H1 (cell line): ENCODE data around the gene ABI2. TPM values are rescaled to one million over a fixed set of nuclear protein-coding genes. Genes with fewer than 3 reads are reported as not detected.

Source experiments
- CTCF ChIA-PET: fragments of 300-600 bp; sonication (Branson Sonifier 250); formaldehyde crosslinking; loops from one replicate; lab custom pipeline; 2021; ENCODE audit not compliant: partially characterized antibody; lab: Charles Lee
- POLR2A ChIA-PET: fragments of 300-600 bp; sonication (Branson Sonifier 250); formaldehyde crosslinking; loops from one replicate; lab custom pipeline; 2021; ENCODE audit warnings: inconsistent platforms; ENCODE audit not compliant: partially characterized antibody; lab: Charles Lee
- DNase-seq, 2 experiments: peaks; one replicate each; pipeline versions ENCODE4 v3.0.0 to v3.0.0-alpha.2; 2010 to 2022; ENCODE audit warnings: low spot score in 2 of 2, low read depth in 1 of 2, mixed read lengths in 1 of 2
- FAIRE-seq: peaks from 2 replicates; lab custom pipeline; 2011; peaks lifted over from hg19 to GRCh38; lab: Jason Lieb, UNC
- H2AFZ ChIP-seq: 2 replicates; pipeline ENCODE4 v1.8.1; 2012; ENCODE audit warnings: low read length, inconsistent platforms
- H2AK5ac ChIP-seq: 2 replicates; pipeline ENCODE4 v1.6.1; 2013; ENCODE audit warnings: low read depth, low read length
- H2BK120ac ChIP-seq: replicated peaks from 2 replicates; pipeline ENCODE3; 2013; ENCODE audit warnings: low read depth, low read length, inconsistent platforms
- H2BK12ac ChIP-seq: 2 replicates; pipeline ENCODE4 v1.6.1; 2013; ENCODE audit warnings: low read depth, low read length
- H2BK15ac ChIP-seq: 2 replicates; pipeline ENCODE4 v1.6.1; 2013; ENCODE audit warnings: low read length
- H2BK20ac ChIP-seq: 2 replicates; pipeline ENCODE4 v1.6.1; 2013; ENCODE audit warnings: low read length
- H2BK5ac ChIP-seq: 2 replicates; pipeline ENCODE4 v1.6.1; 2013; ENCODE audit warnings: low read depth, low read length
- H3K14ac ChIP-seq: 2 replicates; pipeline ENCODE4 v1.6.1; 2013; ENCODE audit warnings: inconsistent platforms; ENCODE audit not compliant: insufficient read length
- H3K18ac ChIP-seq: 2 replicates; pipeline ENCODE4 v1.6.1; 2013; ENCODE audit warnings: low read length; ENCODE audit errors: extremely low read depth
- H3K23ac ChIP-seq: 2 replicates; pipeline ENCODE4 v1.6.1; 2013; ENCODE audit warnings: inconsistent platforms; ENCODE audit not compliant: insufficient read length
- H3K23me2 ChIP-seq: 2 replicates; pipeline ENCODE4 v1.6.1; 2013; ENCODE audit warnings: low read depth, low read length
- H3K27ac ChIP-seq: 2 replicates; pipeline ENCODE4 v1.6.1; 2011; ENCODE audit warnings: low read depth, low read length, inconsistent platforms
- H3K27me3 ChIP-seq, 4 experiments: replicated peaks in 1 of 4; 1 replicate in 1 of 4; 2 replicates in 3 of 4; pipeline versions ENCODE4 v1.6.1 to v1.8.1; 2011 to 2013; ENCODE audit warnings: low read length in 3 of 4, mild to moderate bottlenecking in 3 of 4, inconsistent platforms in 2 of 4, mixed read lengths in 2 of 4, moderate library complexity in 1 of 4; ENCODE audit not compliant: control insufficient read depth in 3 of 4, insufficient read depth in 3 of 4; ENCODE audit errors: extremely low read depth in 1 of 4
- H3K36me3 ChIP-seq, 4 experiments: 2 replicates each; pipeline versions ENCODE4 v1.6.1 to v1.8.1; 2011 to 2013; ENCODE audit warnings: mild to moderate bottlenecking in 4 of 4, low read length in 3 of 4, moderate library complexity in 2 of 4, control low read depth in 1 of 4, inconsistent platforms in 1 of 4; ENCODE audit not compliant: insufficient read depth in 4 of 4, control insufficient read depth in 2 of 4
- H3K4ac ChIP-seq: replicated peaks from 2 replicates; pipeline ENCODE3; 2013; ENCODE audit warnings: low read length, low read depth, mixed read lengths, inconsistent platforms; ENCODE audit not compliant: insufficient read length
- H3K4me1 ChIP-seq, 4 experiments: replicated peaks in 1 of 4; 1 replicate in 1 of 4; 2 replicates in 3 of 4; pipeline versions ENCODE4 v1.6.1 to v1.8.1; 2011 to 2013; ENCODE audit warnings: low read length in 3 of 4, inconsistent platforms in 2 of 4, mixed read lengths in 1 of 4; ENCODE audit not compliant: insufficient read depth in 4 of 4, control insufficient read depth in 3 of 4
- H3K4me2 ChIP-seq, 2 experiments: 2 replicates each; pipeline versions ENCODE4 v1.6.1 to v1.8.1; 2011 to 2013; ENCODE audit warnings: low read depth in 2 of 2, low read length in 2 of 2, control low read depth in 1 of 2, inconsistent platforms in 1 of 2, mild to moderate bottlenecking in 1 of 2; ENCODE audit not compliant: insufficient read depth in 1 of 2
- H3K4me3 ChIP-seq, 4 experiments: fragments of 200-600, 300-600 bp in 1 of 4; sonication (generic), shearing (Covaris generic), sonication (Bioruptor Twin) in 1 of 4; 2 replicates each; pipeline versions ENCODE4 v1.5.1 to v1.8.1; 2011 to 2016; ENCODE audit warnings: low read length in 4 of 4, low read depth in 3 of 4, control low read depth in 2 of 4, inconsistent platforms in 2 of 4, mild to moderate bottlenecking in 2 of 4, mixed read lengths in 1 of 4, moderate library complexity in 1 of 4; ENCODE audit not compliant: insufficient read depth in 2 of 4; ENCODE audit errors: extremely low read depth in 1 of 4
- H3K56ac ChIP-seq: replicated peaks from 2 replicates; pipeline ENCODE3; 2013; ENCODE audit warnings: low read depth, mild to moderate bottlenecking, mixed read lengths, low read length, inconsistent platforms; ENCODE audit not compliant: insufficient read length
- H3K79me1 ChIP-seq: 2 replicates; pipeline ENCODE4 v1.6.1; 2013; ENCODE audit warnings: low read depth, low read length, control low read depth
- H3K79me2 ChIP-seq, 2 experiments: 2 replicates each; pipeline versions ENCODE4 v1.6.1 to v1.8.1; 2012 to 2013; ENCODE audit warnings: low read length in 2 of 2, mild to moderate bottlenecking in 2 of 2, inconsistent platforms in 1 of 2; ENCODE audit not compliant: insufficient read depth in 2 of 2, control insufficient read depth in 1 of 2
- H3K9ac ChIP-seq, 4 experiments: replicated peaks in 1 of 4; 1 replicate in 1 of 4; 2 replicates in 3 of 4; pipeline versions ENCODE4 v1.6.1 to v1.8.1; 2011 to 2013; ENCODE audit warnings: low read depth in 3 of 4, low read length in 3 of 4, control low read depth in 2 of 4, mild to moderate bottlenecking in 2 of 4, moderate library complexity in 2 of 4, inconsistent platforms in 1 of 4; ENCODE audit errors: extremely low read depth in 1 of 4
- H3K9me3 ChIP-seq, 2 experiments: 2 replicates each; pipeline versions ENCODE4 v1.6.1 to v1.8.1; 2012 to 2013; ENCODE audit warnings: mild to moderate bottlenecking in 2 of 2, moderate library complexity in 2 of 2, control low read depth in 1 of 2, inconsistent platforms in 1 of 2, low read depth in 1 of 2, low read length in 1 of 2, mixed read lengths in 1 of 2; ENCODE audit not compliant: insufficient read depth in 2 of 2
- H4K20me1 ChIP-seq, 2 experiments: replicated peaks in 1 of 2; 2 replicates each; pipeline versions ENCODE3 to v1.8.1; 2011 to 2013; ENCODE audit warnings: inconsistent platforms in 2 of 2, low read length in 2 of 2, mild to moderate bottlenecking in 1 of 2; ENCODE audit not compliant: insufficient read depth in 2 of 2, control insufficient read depth in 1 of 2
- H4K5ac ChIP-seq: 2 replicates; pipeline ENCODE4 v1.6.1; 2013; ENCODE audit warnings: low read length, low read depth, mixed read lengths, inconsistent platforms; ENCODE audit not compliant: insufficient read length
- H4K8ac ChIP-seq: 2 replicates; pipeline ENCODE4 v1.8.0; 2013; ENCODE audit warnings: mild to moderate bottlenecking, moderate library complexity, low read length, inconsistent platforms; ENCODE audit not compliant: insufficient read depth; ENCODE audit errors: extremely low read depth
- H4K91ac ChIP-seq: replicated peaks from 2 replicates; pipeline ENCODE3; 2013; ENCODE audit warnings: low read length, mixed read lengths, inconsistent platforms; ENCODE audit not compliant: insufficient read length
- CHD2 ChIP-seq: IDR thresholded peaks from 2 replicates; pipeline ENCODE4 v1.6.1; 2012; ENCODE audit warnings: low read length, improper control_type of control experiment
- CTBP2 ChIP-seq: IDR thresholded peaks from 2 replicates; pipeline ENCODE4 v1.7.0; 2011; ENCODE audit warnings: borderline replicate concordance, mild to moderate bottlenecking, moderate library complexity, mixed read lengths, low read length; ENCODE audit not compliant: insufficient read depth, insufficient read length
- GTF2F1 ChIP-seq: IDR thresholded peaks from 2 replicates; pipeline ENCODE4 v1.6.1; 2012; ENCODE audit warnings: low read depth, low read length, improper control_type of control experiment, borderline replicate concordance
- HDAC2 ChIP-seq, 2 experiments: fragments of 300-600 bp in 1 of 2; sonication (generic) in 1 of 2; IDR thresholded peaks; 2 replicates each; pipeline ENCODE4 v1.6.1; 2011 to 2012; ENCODE audit warnings: low read depth in 2 of 2, low read length in 2 of 2, mild to moderate bottlenecking in 2 of 2, moderate library complexity in 2 of 2, borderline replicate concordance in 1 of 2, inconsistent platforms in 1 of 2
- RAD21 ChIP-seq, 2 experiments: IDR thresholded peaks in 1 of 2; conservative IDR thresholded peaks in 1 of 2; 2 replicates each; pipeline ENCODE4 v1.6.1; 2011; ENCODE audit warnings: low read depth in 2 of 2, low read length in 2 of 2, improper control_type of control experiment in 1 of 2, inconsistent platforms in 1 of 2, mild to moderate bottlenecking in 1 of 2, moderate library complexity in 1 of 2
- SP1 ChIP-seq: IDR thresholded peaks from 2 replicates; pipeline ENCODE4 v1.6.1; 2011; ENCODE audit warnings: low read depth, low read length
- TAF7 ChIP-seq: optimal IDR thresholded peaks from 2 replicates; pipeline ENCODE3; 2011; ENCODE audit warnings: low read depth, mild to moderate bottlenecking, inconsistent platforms, low read length, moderate library complexity, borderline replicate concordance
- TBP ChIP-seq: IDR thresholded peaks from 2 replicates; pipeline ENCODE4 v1.6.1; 2011; ENCODE audit warnings: low read depth, low read length, improper control_type of control experiment
- WGBS, 2 experiments: shearing (Covaris generic) in 1 of 2; methylation state at CpG; one replicate each; pipeline versions ENCODE4 v1.1.6 to v1.1.7; 2013 to 2015; ENCODE audit warnings: low lambda C conversion rate in 2 of 2, mixed read lengths in 2 of 2, inconsistent platforms in 1 of 2, low coverage in 1 of 2, missing lambda C conversion rate in 1 of 2; ENCODE audit not compliant: insufficient replicate concordance in 2 of 2, insufficient coverage in 1 of 2, insufficient read length in 1 of 2; ENCODE audit errors: extremely low coverage in 1 of 2, missing lambda C conversion rate in 1 of 2; 5-methylcytosine and 5-hydroxymethylcytosine counted together
- polyA plus RNA-seq, 7 experiments: library from polyadenylated mRNA; depleted of rRNA in 3 of 7; stranded (reverse) in 5 of 7; unstranded in 2 of 7; fragments of >200 nt in 5 of 7; fragments of 200-250 nt in 2 of 7; gene quantifications; 1 replicate in 5 of 7; 2 replicates in 1 of 7; 4 replicates in 1 of 7; pipeline versions ENCODE4 v1.2.1 to v1.2.3, GENCODE V29; 2011 to 2013; ENCODE audit warnings: missing spikeins in 2 of 7, mixed read lengths in 2 of 7
- total RNA-seq: library from RNA; stranded (reverse); fragmentation: NEBNext Ultra II Directional; extraction: Animal tissue kit (Norgen Biotek cat#: 25700); gene quantifications from 2 replicates; pipeline ENCODE4 v1.2.1, GENCODE V29; 2021

Gene ABI2
- total and polyA plus RNA-seq, 2 of the 8 experiments (the other 6 are each of a cell fraction or from before 2014, with no cell fraction given) = 62.3 to 118 TPM

DNA sequence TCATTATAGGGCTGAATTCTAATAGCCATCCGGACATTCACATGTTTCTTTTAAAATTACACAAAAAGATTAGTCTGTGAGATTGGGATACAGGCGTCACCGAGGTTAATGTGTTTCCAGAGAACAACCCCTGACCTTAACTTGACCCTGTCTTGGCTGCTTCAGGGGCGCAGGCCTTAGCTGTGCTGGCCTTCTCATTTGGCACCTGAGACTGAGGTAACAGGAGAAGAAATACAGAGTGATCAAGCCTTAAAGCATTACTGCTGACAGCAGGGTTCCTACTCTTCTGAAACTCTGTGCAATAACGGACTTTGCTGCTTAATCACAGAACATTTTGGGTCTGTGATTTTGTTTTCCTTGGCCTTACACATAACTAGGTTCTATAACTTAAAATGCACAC lies 114.3 kb downstream of the ABI2 start:
- Histone ChIP-seq H3K56ac (no peak overlapping the region), H2BK15ac (no peak overlapping the region), H4K20me1 (peaks cover 0 to 8% of the 10 kb centered on the region in 2 experiments), H3K27me3 (no peaks in the 10 kb centered on the region), H3K79me1 (no peaks in the 10 kb centered on the region), H2BK20ac (no peak overlapping the region), H3K27ac (no peak overlapping the region), H3K4ac (no peak overlapping the region), H2AK5ac (no peak overlapping the region), H3K9ac (no peak overlapping the region), H4K8ac (no peak overlapping the region), H3K23me2 (no peaks in the 10 kb centered on the region), H3K9me3 (no peaks in the 10 kb centered on the region), H3K23ac (no peak overlapping the region), H3K4me3 (no peak overlapping the region), H4K5ac (no peak overlapping the region), H3K4me2 (no peak overlapping the region), H3K4me1 (no peaks in the 10 kb centered on the region; a peak in 1 of 7 replicates), H3K18ac (no peak overlapping the region), H3K14ac (no peak overlapping the region), H2AFZ (no peak overlapping the region), H2BK12ac (no peak overlapping the region), H3K36me3 (peaks cover 4 to 33% (median 15%) of the 10 kb centered on the region in 4 experiments; a peak in 7 of 8 replicates), H4K91ac (no peak overlapping the region), H2BK120ac (no peak overlapping the region), H2BK5ac (no peak overlapping the region), H3K79me2 (no peaks in the 10 kb centered on the region)
- ChIA-PET POLR2A (interaction anchor here (1.3 kb wide), 1 partner anchor 8 kb away, joined by 3 read pairs; no protein-coding TSS in a partner anchor), CTCF (interaction anchor here (0.9 kb wide), 1 partner anchor 12 kb away, joined by 3 read pairs; no protein-coding TSS in a partner anchor)
- no peak for TF ChIP-seq TBP
- no peak for TF ChIP-seq CTBP2
- no peak for TF ChIP-seq GTF2F1
- no peak for TF ChIP-seq RAD21 (IDR thresholded peaks at IDR 0.05 in 1 of 2, conservative IDR thresholded peaks at IDR 0.05 in 1 of 2; ENCODE audit: low read depth in 2 of 2, low read length in 2 of 2)
- no peak for TF ChIP-seq TAF7
- TF ChIP-seq CHD2 = no peak
- TF ChIP-seq SP1 = no peak
- TF ChIP-seq HDAC2 (IDR thresholded peaks at IDR 0.05; ENCODE audit: borderline replicate concordance in 1 of 2, low read depth in 2 of 2, low read length in 2 of 2) = no peak
- FAIRE-seq (no peak), DNase-seq (no peak)
- WGBS, 2 experiments = 94% methylated on average over 5 of the region's 5 CpGs; no CpG with 5 or more reads in 1 of the 2 experiments
